ENCODE results near the gene RBMS3. TPM values are rescaled to one million over a fixed set of nuclear protein-coding genes. Genes with fewer than 3 reads are reported as not detected.

RBMS3 gene
- polyA plus RNA-seq, 1 donor, result 28.5 TPM

GRCh38 chr3:29576675-29577074 lies 295.8 kb downstream of the RBMS3 start:
- DNase-seq (ENCODE audit: low read depth), result no peak

GRCh38 chr3:29577250-29577649 lies 296.4 kb downstream of the RBMS3 start:
- no peak for DNase-seq (ENCODE audit: low read depth)

- DNase-seq (ENCODE audit: low read depth), result no peak
These were observed 300.4 kb downstream of the RBMS3 start for GRCh38 chr3:29581311-29581710.

DNA sequence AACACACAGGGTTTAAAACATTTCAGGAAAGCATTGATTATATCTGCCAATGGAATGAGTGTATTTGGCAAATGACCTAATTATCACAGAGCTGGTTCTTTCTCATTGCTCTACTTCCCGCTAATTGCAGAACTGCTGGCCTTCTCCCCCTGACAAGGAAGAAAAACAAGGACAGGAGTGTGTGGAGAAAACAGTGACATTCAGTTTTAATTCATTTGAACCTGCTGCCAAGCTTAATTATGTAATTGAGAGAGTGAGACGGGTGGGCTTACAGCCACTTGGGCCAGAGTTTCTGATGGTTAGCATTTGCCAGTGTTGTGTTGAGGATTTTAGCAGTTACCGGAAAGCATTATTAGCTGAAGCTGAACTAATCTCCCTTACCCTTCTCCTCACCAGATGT lies 301.4 kb downstream of the RBMS3 start:
- no peak for DNase-seq (ENCODE audit: low read depth)

- no peak for DNase-seq (ENCODE audit: low read depth)
These were observed 303.0 kb downstream of the RBMS3 start for GRCh38 chr3:29583861-29584260.

GRCh38 chr3:29585368-29585767 lies 304.5 kb downstream of the RBMS3 start:
- no peak for DNase-seq (ENCODE audit: low read depth)

GRCh38 chr3:29587340-29587739 lies 306.5 kb downstream of the RBMS3 start:
- no peak for DNase-seq (ENCODE audit: low read depth)

DNA sequence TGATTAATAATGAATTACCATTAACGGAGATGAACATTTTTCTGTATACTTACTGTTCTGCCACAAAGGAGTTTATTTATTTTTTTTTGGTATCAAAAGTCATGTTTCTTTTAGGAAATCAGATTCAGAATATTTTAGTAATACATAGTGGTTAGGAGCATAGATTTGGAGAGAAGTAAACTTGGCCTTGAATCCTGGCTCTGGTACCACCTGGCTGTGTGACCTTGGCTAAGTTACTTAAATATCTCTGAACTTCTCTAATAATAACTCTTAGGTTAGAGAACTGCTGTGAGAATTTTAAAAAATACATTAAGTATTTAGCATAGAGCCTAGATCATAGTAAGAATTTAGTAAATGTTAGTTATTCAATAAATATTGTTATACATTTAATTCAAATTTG lies 309.1 kb downstream of the RBMS3 start:
- DNase-seq (ENCODE audit: low read depth), result no peak

DNA sequence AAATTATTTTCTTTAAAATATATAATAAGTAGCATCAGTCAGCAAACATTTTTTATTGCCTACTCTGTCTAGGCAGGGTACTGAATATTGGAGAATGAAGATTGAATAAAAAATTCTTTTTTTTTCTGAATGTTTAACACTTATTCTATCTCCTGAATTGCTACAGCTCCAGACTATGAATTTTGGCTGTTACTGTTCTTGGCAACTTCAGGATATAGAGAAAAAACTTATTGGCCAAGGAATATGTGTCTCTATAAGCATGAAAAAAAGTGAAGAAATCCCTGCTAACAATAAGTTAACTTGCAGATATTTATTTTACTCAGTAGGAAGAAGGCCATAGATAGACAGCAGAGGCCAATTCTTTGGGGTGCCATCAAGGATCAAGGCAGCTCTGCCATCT lies 309.6 kb downstream of the RBMS3 start:
- DNase-seq (ENCODE audit: low read depth), result no peak

DNA sequence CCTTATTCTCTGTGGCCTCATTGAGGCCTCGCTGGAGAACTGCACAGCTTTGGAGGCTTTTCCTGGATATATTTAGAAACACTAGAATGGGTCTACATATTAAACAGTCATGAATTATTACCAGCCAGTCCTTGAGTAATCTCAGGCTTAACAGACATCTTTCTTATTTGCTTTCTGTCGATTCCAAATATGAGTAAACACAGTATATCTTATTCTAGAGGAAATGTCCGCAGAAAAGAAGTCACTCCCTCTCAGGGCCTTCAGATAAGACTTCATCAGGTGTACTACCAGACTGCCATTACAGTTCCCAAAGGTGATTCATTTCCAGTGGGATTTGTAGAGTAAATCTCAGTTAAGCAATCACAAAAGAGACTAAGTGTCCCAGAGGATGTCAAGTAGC lies 310.7 kb downstream of the RBMS3 start:
- DNase-seq (ENCODE audit: low read depth), result no peak

GRCh38 chr3:29593802-29594201 lies 312.9 kb downstream of the RBMS3 start:
- no peak for DNase-seq (ENCODE audit: low read depth)

DNA sequence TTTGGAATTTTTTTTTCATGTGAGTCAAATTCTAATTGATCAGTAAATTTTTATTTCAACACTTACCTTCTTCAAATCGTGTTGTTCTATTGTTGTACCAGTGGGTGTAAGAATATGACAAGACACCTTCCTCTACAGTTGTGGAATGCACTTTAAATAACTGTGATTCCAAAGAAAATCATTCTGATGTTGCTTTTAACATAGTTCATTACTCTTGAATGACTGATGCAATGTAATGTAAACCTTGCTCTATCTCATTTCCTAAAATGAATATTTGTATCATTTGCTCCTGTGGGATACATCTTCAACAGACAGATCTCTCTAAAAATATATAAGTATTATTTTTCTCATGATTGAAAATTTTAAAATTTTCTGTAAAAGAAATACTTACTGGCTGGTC lies 313.4 kb downstream of the RBMS3 start:
- DNase-seq (ENCODE audit: low read depth), result no peak

- no peak for DNase-seq (ENCODE audit: low read depth)
These were observed 316.6 kb downstream of the RBMS3 start for GRCh38 chr3:29597376-29598008.

DNA sequence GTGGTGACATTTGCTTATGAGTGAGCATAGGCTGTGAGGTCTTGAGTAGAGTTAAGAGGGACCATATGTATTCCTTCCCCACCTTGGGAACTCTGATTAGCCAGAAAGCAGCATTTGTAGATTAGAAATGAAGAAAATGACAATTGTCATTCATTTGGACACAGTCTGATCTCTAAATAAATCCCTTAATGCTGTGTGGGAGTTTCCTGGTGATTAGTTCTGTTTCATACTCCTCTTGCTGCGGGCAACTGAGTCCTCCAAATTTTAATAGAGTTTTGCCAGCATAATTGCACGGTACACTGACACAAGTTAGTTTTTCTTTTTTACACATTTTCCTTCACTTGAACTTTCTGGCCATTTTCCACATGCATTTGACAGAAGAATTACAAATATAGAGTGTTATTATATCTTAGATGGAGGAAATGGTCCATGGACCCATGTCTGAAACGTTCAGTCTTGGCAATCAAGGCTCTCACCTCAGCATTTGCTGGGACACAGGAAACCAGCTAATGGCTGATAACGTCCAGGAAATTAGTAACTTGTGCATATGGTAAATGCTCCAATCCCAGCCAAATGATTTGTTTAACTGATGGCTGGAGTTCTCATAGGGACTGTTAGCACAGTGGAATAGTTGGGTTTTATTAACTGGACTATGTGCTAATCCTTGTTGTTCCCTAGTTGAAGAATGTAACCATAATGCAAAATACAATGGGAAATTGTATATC lies 321.2 kb downstream of the RBMS3 start:
- DNase-seq (ENCODE audit: low read depth), result no peak

GRCh38 chr3:29605845-29606244 lies 325.0 kb downstream of the RBMS3 start:
- no peak for DNase-seq (ENCODE audit: low read depth)

DNA sequence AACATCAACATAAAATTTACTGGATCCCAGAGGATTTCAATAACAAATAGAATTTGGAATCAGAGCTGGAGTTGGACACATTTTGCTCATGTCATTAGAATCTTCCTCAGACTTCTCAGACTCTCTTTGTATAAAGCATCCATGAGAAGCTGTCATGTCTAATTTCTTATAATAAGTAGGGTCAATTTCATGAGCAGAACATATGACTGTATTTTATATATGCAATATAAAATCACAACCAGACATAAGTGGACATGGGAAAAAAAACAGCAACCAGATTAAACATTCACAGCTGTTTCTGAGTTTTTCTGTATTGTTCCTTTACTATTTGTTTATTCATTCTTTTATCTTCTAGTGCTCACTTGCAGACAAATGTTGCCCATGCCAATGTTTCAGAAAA lies 325.5 kb downstream of the RBMS3 start:
- no peak for DNase-seq (ENCODE audit: low read depth)

DNA sequence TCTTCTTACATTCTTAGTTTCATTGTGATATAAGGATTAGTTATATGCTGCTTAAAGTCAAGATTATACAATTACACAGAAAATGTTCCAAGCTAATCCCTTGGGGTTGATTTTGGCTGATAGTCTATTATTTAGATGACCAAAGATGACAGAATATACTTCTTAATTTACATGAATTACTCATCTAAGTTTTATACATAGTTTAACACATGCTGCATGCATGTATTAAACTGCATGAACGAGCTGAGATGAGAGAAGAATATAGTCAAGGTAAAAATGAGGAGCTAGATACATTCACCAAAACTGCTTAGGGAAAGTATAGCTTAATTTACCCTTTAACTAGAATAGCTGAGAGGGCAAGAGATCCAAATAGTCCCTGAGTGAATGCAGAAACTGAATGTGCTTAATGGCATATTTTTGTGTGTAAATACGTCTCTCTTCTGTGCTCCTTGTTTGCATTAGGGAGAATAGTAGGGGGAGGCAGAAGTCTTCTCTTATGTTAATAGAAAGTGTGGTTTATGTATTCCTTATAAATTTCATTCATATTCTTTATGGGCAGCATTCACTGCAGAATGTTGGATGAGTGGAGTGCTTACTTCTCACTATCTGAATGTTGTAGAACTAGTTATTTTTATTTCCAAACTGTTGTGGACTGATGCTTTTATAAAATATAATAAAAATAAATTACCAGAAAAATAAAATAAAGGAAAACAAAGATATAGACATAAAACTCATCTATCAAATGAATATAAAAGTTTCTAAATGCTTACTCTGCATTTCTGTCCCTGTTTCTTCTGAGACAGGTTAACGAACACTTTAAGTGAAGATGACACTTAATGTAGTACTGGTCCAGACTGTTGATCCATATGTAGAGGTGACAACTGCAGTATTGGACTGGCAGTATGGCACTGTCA lies 327.8 kb downstream of the RBMS3 start:
- no peak for DNase-seq (ENCODE audit: low read depth)

- DNase-seq (ENCODE audit: low read depth), result no peak
These were observed 328.5 kb downstream of the RBMS3 start for GRCh38 chr3:29609328-29609811.

GRCh38 chr3:29610781-29611180 lies 329.9 kb downstream of the RBMS3 start:
- no peak for DNase-seq (ENCODE audit: low read depth)

- DNase-seq (ENCODE audit: low read depth), result no peak
These were observed 330.4 kb downstream of the RBMS3 start for GRCh38 chr3:29611252-29611651.

DNA sequence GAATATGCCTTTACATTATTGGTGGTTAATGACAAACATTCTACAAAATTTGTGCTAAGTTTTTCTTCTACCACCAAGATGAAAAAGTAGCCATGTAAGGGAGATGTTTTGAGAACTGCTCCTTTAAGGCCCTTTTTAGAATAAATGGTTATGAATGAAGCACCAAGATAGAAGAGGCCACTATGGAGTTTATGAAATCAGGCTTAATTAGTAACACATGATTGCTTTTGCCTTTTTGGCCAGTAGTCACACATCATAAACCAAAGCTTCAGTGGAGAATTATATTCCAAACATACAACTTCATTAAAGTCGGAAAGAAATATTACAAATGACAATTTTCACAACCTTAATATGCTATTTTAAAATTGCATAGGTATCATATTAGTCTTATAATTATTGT lies 331.7 kb downstream of the RBMS3 start:
- DNase-seq (ENCODE audit: low read depth), result no peak

DNA sequence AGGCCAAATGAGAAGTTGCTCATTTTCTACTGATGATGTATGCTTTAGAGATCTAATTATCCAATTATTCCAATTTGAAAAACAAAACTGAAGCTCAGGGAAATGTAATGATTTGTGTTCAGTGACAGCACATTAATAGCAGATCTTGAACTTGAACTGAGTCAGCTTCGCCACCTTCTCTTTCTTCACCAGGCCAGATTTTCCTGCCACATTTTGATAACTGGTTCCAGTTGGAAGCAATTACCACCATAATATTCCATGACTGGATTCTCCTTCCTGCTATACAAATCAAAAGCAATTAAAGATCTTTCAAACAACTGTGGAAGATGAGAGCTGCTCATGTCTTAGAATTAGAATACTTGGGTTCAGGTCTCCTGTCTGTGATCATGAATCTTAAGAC lies 334.1 kb downstream of the RBMS3 start:
- DNase-seq (ENCODE audit: low read depth), result no peak
